Lung microvascular endothelial cell (primary cell): ENCODE data around the gene ZNF595. TPM values are rescaled to one million over a fixed set of nuclear protein-coding genes. Genes with fewer than 3 reads are reported as not detected.
"Not testable (repeated sequence)": the region's sequence is repeated elsewhere in the genome, so short reads cannot be mapped to it uniquely, and the experiment has no call there.

Experiments
- DNase-seq, 2 donors: peaks; one replicate each; pipeline versions ENCODE4 v3.0.0 to v3.0.0-alpha.2; 2010; ENCODE audit warnings: low read depth in 2 of 2
- total RNA-seq: library from RNA; depleted of rRNA; stranded (reverse); fragments of >200 nt; gene quantifications from 2 replicates; pipeline ENCODE4 v1.2.1, GENCODE V29; 2014

Gene ZNF595
- total RNA-seq, 1 donor from 2014 or later, result 10.7 TPM

DNA sequence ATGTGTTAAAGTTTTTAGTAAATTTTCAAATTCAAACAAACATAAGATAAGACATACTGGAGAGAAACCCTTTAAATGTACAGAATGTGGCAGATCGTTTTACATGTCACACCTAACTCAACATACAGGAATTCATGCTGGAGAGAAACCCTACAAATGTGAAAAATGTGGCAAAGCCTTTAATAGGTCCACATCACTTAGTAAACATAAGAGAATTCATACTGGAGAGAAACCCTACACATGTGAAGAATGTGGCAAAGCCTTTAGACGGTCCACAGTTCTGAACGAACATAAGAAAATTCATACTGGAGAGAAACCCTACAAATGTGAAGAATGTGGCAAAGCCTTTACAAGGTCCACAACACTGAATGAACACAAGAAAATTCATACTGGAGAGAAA, 32.8 kb downstream of the ZNF595 start:
- no peak for DNase-seq

DNA sequence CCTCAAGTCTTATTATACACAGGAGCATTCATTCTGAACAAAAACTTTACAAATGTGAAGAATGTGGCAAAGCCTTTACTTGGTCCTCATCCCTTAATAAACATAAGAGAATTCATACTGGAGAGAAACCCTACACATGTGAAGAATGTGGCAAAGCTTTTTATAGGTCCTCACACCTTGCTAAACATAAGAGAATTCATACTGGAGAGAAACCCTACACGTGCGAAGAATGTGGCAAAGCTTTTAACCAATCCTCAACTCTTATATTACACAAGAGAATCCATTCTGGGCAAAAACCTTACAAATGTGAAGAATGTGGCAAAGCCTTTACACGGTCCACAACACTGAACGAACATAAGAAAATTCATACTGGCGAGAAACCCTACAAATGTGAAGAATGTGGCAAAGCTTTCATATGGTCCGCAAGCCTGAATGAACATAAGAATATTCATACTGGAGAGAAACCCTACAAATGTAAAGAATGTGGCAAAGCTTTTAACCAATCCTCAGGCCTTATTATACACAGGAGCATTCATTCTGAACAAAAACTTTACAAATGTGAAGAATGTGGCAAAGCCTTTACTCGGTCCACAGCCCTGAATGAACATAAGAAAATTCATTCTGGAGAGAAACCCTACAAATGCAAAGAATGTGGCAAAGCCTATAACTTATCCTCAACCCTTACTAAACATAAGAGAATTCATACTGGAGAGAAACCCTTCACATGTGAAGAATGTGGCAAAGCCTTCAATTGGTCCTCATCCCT, 33.6 kb downstream of the ZNF595 start:
- DNase-seq, result not testable (repeated sequence)

DNA sequence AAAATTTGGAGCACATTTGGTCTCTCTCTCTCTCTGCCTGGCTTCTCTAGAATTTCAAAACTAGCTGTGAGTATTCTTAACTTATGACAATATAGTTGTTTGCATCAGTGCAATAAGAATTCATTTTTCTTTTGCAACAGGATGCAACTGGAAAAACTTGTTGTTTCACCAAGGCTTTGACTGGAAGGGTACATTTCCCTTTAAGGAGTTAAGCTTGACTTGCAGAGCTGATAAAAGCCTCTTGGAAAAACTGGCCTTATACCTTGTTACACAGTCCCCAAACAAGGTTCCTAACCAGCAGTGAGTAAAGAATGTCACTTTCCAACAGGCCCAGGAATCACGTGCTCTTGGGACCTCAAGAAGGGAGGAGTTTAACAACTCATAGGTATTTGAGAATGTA, 45.3 kb downstream of the ZNF595 start:
- DNase-seq, result no peak

DNA sequence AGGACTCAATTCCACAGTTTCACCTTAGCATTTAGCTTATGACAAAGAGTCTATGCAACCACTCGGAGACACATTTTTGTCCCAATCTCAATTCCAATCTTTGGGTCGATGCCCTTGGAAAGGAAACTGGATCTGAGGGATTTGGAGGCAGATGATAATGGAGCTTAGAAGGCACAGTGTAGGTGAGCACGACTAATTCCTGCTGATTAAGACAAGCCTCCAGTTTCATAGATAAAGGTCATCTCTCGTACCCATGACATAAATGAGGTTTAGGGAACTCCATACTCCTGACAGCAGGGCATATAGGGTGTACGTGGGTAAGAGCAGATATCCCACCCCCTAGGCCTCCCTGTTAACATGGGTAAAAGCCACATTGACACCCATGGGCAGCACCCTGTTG, 46.7 kb downstream of the ZNF595 start:
- peak in 1 of 2 donors; percentile 12 for DNase-seq

DNA sequence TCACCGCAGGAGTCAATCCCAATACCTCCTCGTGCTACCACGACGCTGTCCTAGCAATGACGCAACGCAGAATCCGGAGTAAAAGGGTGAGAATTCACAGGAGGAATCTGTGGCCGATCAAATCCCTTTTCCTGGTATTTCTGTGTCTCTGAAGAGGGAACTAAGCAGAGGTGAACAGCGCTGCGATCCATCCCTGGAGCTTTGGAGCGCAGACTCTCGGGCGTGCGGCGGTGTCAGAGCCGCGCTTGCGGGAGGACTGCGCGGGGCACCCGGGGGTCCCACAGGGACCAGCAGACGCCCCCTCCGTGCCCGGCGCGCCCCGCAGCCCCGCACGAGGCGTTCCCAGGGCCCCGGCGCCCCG, 53.9 kb downstream of the ZNF595 start:
- no peak for DNase-seq

DNA sequence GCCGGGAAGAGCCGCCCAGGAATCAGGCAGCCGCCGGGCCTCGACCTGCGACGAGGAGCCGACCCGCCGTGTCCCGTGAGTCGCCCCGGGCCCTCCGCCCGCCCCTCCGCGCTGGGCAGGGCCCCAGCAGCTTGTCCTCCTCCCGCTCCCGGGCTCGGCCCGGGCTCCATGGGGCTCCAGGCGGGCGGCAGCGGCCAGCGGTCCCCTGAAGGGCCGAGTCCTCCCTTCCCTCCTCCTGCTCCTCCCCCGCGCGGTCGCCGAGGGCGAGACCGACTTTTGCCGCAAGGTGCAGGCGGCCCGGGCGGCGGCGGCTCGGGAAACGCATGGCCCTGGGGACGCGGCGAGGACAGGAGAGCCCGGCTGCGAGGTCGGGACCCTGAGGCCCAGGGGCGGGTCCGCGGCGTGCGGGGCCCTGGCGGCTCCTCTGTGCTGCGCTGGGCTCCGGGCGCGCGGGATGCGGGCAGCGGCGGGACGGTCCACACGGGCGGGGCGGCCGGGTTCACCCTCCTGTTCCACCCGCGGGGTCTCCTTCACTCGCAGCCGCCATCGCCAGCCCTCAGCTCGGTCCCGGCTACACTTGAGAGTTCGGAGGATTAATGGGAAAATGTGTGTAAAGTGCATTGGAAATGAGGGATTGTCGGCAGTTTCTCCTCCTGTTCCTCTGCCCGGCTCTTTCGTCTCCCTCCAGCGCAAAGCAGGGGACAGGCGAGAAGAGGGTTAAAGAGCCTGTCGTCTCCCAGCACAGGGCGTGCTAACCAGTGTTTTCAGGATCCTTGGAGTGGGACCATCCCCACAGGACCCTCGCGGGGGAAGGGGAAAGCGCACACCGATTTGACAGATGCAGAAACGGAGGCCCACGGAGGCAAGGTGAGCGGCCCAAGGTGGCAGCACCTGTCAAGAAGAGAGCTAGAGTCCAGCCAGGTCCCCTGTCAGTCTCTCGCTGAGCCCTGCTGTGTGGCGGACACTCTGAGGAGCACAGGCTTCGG, 54.6 kb downstream of the ZNF595 start:
- no peak for DNase-seq

DNA sequence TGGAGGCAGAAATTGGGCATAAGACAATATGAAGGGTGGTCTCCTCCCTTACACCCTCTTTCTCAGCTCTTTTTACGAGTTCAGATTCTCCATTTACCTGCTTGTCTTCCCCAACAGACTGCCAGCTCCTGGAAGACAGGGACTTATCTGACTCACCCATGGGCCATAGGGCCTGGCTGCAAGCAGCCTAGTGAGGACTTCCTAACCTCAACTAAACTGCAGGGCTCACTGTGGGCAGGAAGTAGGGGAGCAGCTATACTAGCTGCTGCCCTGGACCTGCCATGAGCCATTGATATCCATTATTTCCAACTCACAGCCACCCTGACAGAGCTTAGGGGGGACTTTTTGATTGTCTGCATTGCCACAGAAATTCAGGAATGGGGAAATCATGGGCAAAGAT, 59.6 kb downstream of the ZNF595 start:
- DNase-seq, result no peak

DNA sequence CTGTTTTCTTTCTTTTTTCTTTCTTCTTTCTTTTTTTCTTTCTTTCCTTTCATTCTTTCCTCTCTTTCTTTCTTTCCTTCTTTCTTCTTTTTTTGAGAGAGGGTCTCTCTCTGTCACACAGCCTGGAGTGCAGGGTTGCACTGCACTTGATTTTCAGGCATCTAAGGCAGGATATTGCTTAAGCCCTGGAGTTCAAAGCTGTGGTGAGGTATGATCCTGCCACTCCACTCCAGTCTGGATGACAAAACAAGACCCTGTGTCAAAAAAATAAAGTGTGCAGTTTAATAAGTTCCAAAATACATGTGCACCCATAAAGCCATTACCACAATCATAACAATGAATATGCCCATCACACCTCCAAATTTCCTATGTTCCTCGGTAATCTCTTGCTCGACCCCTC, 60.6 kb downstream of the ZNF595 start:
- DNase-seq, result no peak

DNA sequence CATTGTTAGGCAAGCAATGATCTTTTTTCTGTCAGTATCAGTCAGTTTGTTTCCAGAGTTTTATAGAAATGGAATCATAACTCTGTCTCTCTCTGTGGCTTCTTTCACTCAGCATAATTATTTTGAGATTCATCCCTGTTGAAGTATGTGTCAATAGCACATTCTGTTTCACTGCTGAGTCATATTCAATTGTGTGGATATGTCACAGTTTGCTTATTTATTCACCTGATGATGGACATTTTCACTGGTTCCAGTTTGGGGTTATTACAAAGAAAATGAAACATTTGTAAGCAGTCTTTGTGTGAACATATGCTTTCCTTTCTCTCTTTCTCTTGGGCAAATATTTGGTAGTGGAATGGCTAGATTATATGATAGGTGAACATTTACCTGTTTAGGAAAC, 61.0 kb downstream of the ZNF595 start:
- no peak for DNase-seq

DNA sequence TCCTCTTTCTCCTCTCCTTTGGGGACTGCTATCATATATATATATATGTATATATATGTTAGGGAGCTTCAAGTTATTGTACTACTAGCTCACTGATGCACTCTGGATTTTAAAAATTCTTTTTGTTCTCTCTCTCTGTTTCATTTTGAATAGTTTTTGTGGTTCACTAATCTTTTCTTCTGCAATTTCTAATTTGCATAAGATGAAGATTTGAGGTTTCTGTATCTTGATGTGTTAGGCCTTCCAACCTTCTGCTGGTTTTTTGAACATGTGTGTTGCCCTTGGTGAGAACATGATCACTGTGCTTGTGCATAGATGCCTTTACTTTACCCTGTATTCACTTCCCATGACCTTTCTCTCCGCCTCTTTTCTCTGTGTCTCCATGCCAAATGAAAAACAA, 63.4 kb downstream of the ZNF595 start:
- no peak for DNase-seq

DNA sequence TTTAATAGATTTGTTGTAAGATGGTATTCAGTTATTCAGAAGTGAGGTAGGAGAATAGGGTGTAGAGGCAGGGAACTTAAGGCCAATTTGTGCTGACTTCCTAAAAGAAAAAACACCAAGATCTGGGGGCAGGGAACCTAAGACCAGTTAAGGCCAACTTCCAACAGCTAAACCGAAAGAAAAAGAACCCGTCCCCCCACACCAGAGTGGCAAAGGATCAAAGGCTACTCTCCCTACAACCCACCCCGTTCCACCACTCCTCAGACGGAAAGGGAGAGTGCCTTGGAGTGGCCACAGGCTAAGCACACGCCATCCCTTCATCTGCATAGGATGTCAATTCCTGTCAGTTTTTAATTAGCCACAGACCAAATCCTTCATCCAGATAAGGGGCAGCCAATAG, 67.5 kb downstream of the ZNF595 start:
- no peak for DNase-seq

DNA sequence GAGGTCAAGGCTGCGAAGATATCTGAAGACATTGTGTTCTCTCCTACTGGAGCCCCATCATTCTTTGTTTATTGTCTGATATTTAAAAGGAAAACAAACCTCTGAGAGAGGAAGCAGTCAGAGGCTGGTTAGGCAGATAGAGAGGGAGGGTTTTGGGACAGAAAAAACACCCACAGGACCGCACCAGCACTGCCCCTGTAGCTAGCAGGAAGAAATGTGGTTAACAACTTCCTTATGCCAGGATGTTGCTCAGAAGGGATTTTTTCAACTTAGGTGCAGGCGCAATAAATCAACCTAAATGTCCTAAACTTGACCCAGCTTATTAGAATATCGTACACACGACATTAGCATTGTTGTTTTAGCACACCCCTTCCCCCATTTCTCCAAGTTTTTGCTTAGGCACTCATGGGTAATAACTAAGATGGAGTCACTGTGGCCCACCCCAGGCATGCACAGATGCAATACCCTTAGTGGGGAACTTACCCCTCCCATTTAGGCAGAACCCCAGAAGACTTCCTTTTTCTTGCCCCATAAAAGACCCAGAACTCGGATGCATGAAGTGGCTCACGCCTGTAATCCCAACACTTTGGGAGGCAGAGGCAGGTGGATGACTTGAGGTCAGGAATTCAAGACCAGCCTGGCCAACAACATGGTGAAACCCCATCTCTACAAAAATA, 68.4 kb downstream of the ZNF595 start:
- DNase-seq, result peak in 1 of 2 donors; percentile 57

DNA sequence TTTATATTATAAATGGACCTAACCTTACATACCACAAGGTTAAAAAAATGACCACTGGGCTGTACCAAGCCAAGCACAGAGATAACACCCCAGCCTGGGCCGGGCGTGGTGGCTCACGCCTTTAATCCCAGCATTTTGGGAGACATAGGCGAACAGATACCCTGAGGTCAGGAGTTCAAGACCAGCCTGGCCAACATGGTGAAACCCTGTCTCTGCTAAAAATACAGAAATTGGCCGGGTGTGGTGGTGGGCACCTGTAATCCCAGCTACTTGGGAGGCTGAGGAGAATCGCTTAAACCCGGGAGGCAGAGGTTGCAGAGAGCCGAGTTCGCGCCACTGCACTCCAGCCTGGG, 70.8 kb downstream of the ZNF595 start:
- DNase-seq, result not testable (repeated sequence)

DNA sequence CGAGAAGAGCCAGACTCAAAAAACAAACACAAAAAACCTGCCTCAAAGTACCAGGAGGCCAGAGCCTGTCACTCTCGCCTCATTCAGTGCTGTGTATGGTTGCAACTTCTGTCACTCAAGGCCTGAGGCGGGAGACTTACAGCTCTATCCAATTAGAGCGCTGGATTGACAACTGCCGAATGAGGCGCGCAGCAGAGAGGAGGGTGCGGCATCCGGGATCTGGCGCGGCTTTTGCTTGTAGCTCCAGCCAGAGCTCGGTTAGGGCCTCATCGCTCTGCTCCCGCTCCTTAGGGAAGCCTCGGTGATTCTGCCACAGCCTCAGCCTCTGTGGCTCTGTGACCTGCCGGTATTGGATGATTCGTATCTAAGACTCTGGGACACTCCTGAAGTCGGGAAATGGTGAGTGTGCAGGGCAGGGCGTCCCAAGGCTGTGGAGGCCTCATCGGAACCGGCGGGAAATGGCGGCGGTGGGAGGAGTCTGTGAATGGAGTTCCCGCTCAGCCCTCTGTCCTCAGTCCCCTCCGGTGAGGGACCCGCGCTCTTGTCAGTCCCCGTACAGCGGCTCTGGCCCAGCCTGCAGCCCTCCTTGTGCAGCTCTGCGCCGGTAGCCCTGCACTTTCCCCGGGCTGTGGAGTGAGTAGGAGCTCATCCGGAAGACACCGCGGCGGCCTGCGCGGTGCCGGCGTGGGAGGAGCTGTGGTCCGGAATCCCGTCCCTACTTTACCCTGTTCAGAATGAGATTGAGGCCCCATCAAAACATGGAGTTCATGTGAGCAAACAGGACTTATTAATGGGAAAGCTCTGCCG, 71.4 kb downstream of the ZNF595 start, which contains the start of gene ZNF718:
TSS of gene ZNF718 (plus strand) at position 227 of the 807 bp plus-strand sequence. CDS start at position 397, 170 bp downstream.
- DNase-seq, result peak; percentile 97 to 99

DNA sequence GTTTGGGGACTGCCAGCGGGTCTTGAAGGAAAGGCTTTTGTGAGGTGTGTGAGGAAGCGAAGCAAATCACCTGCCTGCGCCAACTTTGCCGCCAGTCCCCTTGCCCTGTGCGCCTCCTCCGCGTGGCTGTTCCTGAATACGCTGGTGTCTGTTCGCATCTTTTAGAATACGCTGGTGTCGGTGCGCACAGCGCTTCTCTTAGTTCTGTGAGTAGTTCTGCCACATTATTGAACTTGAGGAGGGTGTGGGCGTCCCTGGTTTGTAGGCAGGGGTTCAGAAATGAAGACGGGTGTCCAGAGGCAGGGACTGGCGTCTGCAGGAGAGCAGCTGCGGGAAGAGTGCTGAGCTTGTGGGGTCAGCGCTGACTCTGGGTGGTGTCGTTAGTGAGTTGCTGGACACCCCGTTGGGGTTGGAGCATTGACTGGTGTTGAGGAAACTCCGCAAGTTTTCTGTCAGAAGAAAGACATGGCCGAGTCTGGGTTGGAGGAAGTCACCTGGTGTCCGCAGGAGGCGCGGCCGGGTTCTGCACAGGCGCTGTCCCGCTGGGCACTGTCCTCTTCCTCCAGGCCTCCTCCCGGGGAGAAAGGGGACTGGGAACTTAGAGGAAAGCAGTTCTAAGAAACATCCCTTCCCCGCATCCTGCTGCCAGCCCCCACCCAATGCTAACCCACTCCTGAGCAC, 72.1 kb downstream of the ZNF595 start:
- DNase-seq, result peak; percentile 31 to 47

DNA sequence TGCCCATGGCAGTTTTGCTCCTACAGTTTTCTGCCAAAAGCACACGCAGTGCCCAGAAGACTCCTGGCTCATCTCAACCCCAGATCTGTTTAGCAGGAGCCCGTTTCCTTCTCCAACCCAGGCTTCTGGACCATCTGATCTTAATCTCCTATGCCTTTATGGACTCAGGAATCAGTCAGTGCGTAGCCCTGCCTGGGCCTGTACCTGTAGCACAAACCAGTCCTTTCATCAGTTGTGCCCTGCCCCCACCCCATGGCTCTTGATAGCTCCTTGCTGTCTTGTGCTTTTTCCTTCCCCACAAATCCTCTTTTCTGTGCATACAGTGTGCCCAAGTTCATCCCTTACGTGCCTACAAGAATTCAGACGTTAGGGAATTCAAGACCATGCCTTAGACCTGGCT, 72.7 kb downstream of the ZNF595 start:
- DNase-seq, result no peak

DNA sequence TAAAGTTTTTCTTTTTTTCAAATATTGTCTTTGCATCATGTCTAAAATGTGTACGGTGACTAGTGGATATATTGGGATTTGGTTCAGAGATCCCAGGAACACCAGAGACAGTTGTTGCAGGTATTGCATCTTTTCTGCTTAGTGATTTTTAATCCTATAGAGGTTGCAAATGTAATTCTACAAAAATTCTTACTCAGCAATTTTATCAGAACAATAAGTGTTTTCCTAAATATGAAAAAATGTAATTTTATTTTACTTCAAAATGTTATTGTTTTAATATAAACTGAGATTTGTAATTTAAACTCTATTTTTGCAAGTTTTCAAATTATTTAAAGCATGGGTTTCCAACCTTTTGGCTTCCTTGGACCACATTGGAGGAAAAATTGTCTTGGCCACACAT, 79.4 kb downstream of the ZNF595 start:
- no peak for DNase-seq
